ENCODE data around the gene CSMD2. TPM values are rescaled to one million over a fixed set of nuclear protein-coding genes. Genes with fewer than 3 reads are reported as not detected.

The CSMD2 gene
- total RNA-seq, 1 experiment from 2014 or later, result 13.2 TPM

GRCh38 chr1:34089731-34090130, 75.3 kb downstream of the CSMD2 start:
- DNase-seq (ENCODE audit: low spot score) (no peak), ATAC-seq (no peak)
- H3K9me3 Mint-ChIP-seq, result peaks cover 24% of the 10 kb centered on the region; the same call in 1 of the 2 replicates
- ChIA-PET CTCF (no interaction called here), POLR2A (no interaction called here)
- H3K4me3 Mint-ChIP-seq, result no peak overlapping the region
- H3K27me3 Mint-ChIP-seq (ENCODE audit: low read depth), result no peaks in the 10 kb centered on the region; the same call in 1 of the 2 replicates
- peaks cover 42% of the 10 kb centered on the region for H3K36me3 Mint-ChIP-seq
- H3K27ac Mint-ChIP-seq, result no peak overlapping the region
- H3K4me1 Mint-ChIP-seq, result peaks cover 25% of the 10 kb centered on the region
- TF ChIP-seq ZNF138 (CRISPR knock-in tag; conservative IDR thresholded peaks at IDR 0.05) (no peak), ZBTB21 (CRISPR knock-in tag; IDR thresholded peaks at IDR 0.05; ENCODE audit: borderline replicate concordance) (no peak)

GRCh38 chr1:34087986-34088385, 77.0 kb downstream of the CSMD2 start:
- no peak for DNase-seq (ENCODE audit: low spot score)
- ChIA-PET POLR2A (no interaction called here), CTCF (no interaction called here)
- peaks cover 57% of the 10 kb centered on the region for H3K36me3 Mint-ChIP-seq
- H3K27ac Mint-ChIP-seq, result no peak overlapping the region
- TF ChIP-seq TEAD4 (CRISPR knock-in tag; IDR thresholded peaks at IDR 0.05) (no peak), FOXP4 (CRISPR knock-in tag; IDR thresholded peaks at IDR 0.05) (no peak), GTF2I (CRISPR knock-in tag; conservative IDR thresholded peaks at IDR 0.05) (no peak), ARID4B (CRISPR knock-in tag; IDR thresholded peaks at IDR 0.05; ENCODE audit: borderline replicate concordance) (no peak)
- peaks cover 2% of the 10 kb centered on the region; the same call in 1 of the 2 replicates for H3K27me3 Mint-ChIP-seq (ENCODE audit: low read depth)
- H3K9me3 Mint-ChIP-seq, result peaks cover 38% of the 10 kb centered on the region
- ATAC-seq, result no peak
- H3K4me3 Mint-ChIP-seq, result no peak overlapping the region
- H3K4me1 Mint-ChIP-seq, result peaks cover 21% of the 10 kb centered on the region

- DNase-seq (ENCODE audit: low spot score), result no peak
- H3K36me3 Mint-ChIP-seq, result peaks cover 53% of the 10 kb centered on the region
- H3K27me3 Mint-ChIP-seq (ENCODE audit: low read depth), result peaks cover 2% of the 10 kb centered on the region; the same call in 1 of the 2 replicates
- no peak for ATAC-seq
- H3K4me3 Mint-ChIP-seq, result no peak overlapping the region
- peaks cover 33% of the 10 kb centered on the region for H3K9me3 Mint-ChIP-seq
- H3K27ac Mint-ChIP-seq, result peak overlapping the region; percentile 3; the same call in 1 of the 2 replicates
- H3K4me1 Mint-ChIP-seq, result peaks cover 10% of the 10 kb centered on the region
- POLR2A ChIA-PET, result no interaction called here
- CTCF ChIA-PET, result no interaction called here
- no peak for TF ChIP-seq NFATC4 (CRISPR knock-in tag; IDR thresholded peaks at IDR 0.05)
- no peak for TF ChIP-seq CTCF (IDR thresholded peaks at IDR 0.05)
- no peak for TF ChIP-seq E2F4 (CRISPR knock-in tag; IDR thresholded peaks at IDR 0.05; ENCODE audit: borderline replicate concordance, low read depth)
- no peak for TF ChIP-seq MYBL2 (CRISPR knock-in tag; IDR thresholded peaks at IDR 0.05)
- no peak for TF ChIP-seq PRRX2 (CRISPR knock-in tag; IDR thresholded peaks at IDR 0.05)
- TF ChIP-seq ZSCAN18 (CRISPR knock-in tag; IDR thresholded peaks at IDR 0.05), result no peak
- no peak for TF ChIP-seq AFF4 (CRISPR knock-in tag; IDR thresholded peaks at IDR 0.05; ENCODE audit: borderline replicate concordance)
- TF ChIP-seq GTF2I (CRISPR knock-in tag; conservative IDR thresholded peaks at IDR 0.05), result no peak
- no peak for TF ChIP-seq STAT6 (CRISPR knock-in tag; conservative IDR thresholded peaks at IDR 0.05; ENCODE audit: low read depth)
Measured at GRCh38 chr1:34086561-34086960, 78.5 kb downstream of the CSMD2 start.

All from WTC11 (cell line).